GM12801 (cell line): ENCODE results near the gene MAGEB3.

Source experiments
- CTCF ChIP-seq: IDR thresholded peaks from one replicate; pipeline ENCODE4 v1.5.1; 2011; ENCODE audit warnings: control low read depth; ENCODE audit not compliant: insufficient read length; ENCODE audit errors: extremely low read depth

Gene MAGEB3

GRCh38 chrX:30217465-30217864 lies 13.0 kb upstream of the MAGEB3 start:
- TF ChIP-seq CTCF, result no peak

- TF ChIP-seq CTCF, result no peak
Measured at GRCh38 chrX:30219372-30219771, 11.1 kb upstream of the MAGEB3 start.

GRCh38 chrX:30220661-30221060 lies 9.8 kb upstream of the MAGEB3 start:
- no peak for TF ChIP-seq CTCF

GRCh38 chrX:30224536-30224935 lies 5.9 kb upstream of the MAGEB3 start:
- no peak for TF ChIP-seq CTCF

- no peak for TF ChIP-seq CTCF
Measured at GRCh38 chrX:30228526-30228925, 1.9 kb upstream of the MAGEB3 start.

- no peak for TF ChIP-seq CTCF
Measured at GRCh38 chrX:30241724-30242415, 11.4 kb downstream of the MAGEB3 start, which contains the start of gene MAGEB4. MAGEB4 (plus strand) TSS chrX:30242000; CDS start chrX:30242136, 136 bp downstream.

- TF ChIP-seq CTCF, result no peak
Measured at GRCh38 chrX:30246769-30247489, 16.5 kb downstream of the MAGEB3 start, which contains the start of gene MAGEB1. MAGEB1 (plus strand) TSS chrX:30247146; CDS start chrX:30250494, 3,348 bp downstream.
